GM12878 (cell line): ENCODE results near the gene NCKAP5. TPM values are rescaled to one million over a fixed set of nuclear protein-coding genes. Genes with fewer than 3 reads are reported as not detected.

Experiments used
- ATAC-seq: fragments of 200-7000 bp; cut with Tn5 transposase; 3 replicates; pipeline ENCODE4 v1.9.1; 2020; ENCODE audit warnings: mild to moderate bottlenecking, moderate library complexity
- BruUV-seq: library from RNA; stranded (reverse); fragments of 400-500 nt; replicated peaks from 2 replicates; lab custom pipeline; 2021; lab: Mats Ljungman, UMichigan
- CTCF ChIA-PET: fragments of 300-600 bp; sonication (Branson Sonifier 250); formaldehyde crosslinking; extraction: SDS; loops from one replicate; lab custom pipeline; 2021; ENCODE audit warnings: inconsistent platforms; lab: Yijun Ruan, JAX
- POLR2A ChIA-PET: fragments of 350-600 bp; formaldehyde crosslinking; extraction: SDS; loops from one replicate; lab custom pipeline; 2021; ENCODE audit warnings: inconsistent platforms; lab: Charles Lee
- RAD21 ChIA-PET: fragments of 300-600 bp; sonication (Branson Sonifier 250); formaldehyde crosslinking; loops from one replicate; lab custom pipeline; 2023; ENCODE audit warnings: antibody characterized with exemption; ENCODE audit not compliant: unreplicated experiment; lab: Charles Lee
- SMC1A ChIA-PET: fragments of 300-600 bp; sonication (Branson Sonifier 250); formaldehyde crosslinking; loops from one replicate; lab custom pipeline; 2023; ENCODE audit not compliant: unreplicated experiment, uncharacterized antibody; lab: Charles Lee
- DNase-seq: peaks from one replicate; pipeline ENCODE4 v3.0.0-alpha.2; 2011; ENCODE audit warnings: low read depth, low spot score
- FAIRE-seq: peaks from 3 replicates; lab custom pipeline; 2011; peaks lifted over from hg19 to GRCh38; lab: Jason Lieb, UNC
- H2AFZ ChIP-seq: 2 replicates; pipeline ENCODE4 v1.6.0; 2011; ENCODE audit warnings: low read depth, low read length, control low read depth; ENCODE audit not compliant: control insufficient read depth
- H3K27ac ChIP-seq: 2 replicates; pipeline ENCODE4 v1.5.1; 2011; ENCODE audit warnings: control low read depth; ENCODE audit not compliant: control insufficient read depth, insufficient read depth
- H3K27me3 ChIP-seq, 2 experiments: replicated peaks in 1 of 2; 2 replicates each; pipeline versions ENCODE4 v1.6.0 to v1.6.1; 2011; ENCODE audit warnings: low read length in 1 of 2; ENCODE audit not compliant: control insufficient read depth in 2 of 2, insufficient read depth in 2 of 2
- H3K36me3 ChIP-seq, 2 experiments: 2 replicates each; pipeline ENCODE4 v1.5.1; 2011; ENCODE audit warnings: low read length in 1 of 2; ENCODE audit not compliant: control insufficient read depth in 2 of 2, insufficient read depth in 2 of 2
- H3K4me1 ChIP-seq: 2 replicates; pipeline ENCODE4 v1.6.1; 2011; ENCODE audit warnings: mild to moderate bottlenecking, low read length, moderate library complexity, mixed read lengths; ENCODE audit not compliant: control insufficient read depth, insufficient read depth
- H3K4me2 ChIP-seq: 2 replicates; pipeline ENCODE4 v1.6.0; 2011; ENCODE audit warnings: control low read depth; ENCODE audit not compliant: control insufficient read depth, insufficient read depth
- H3K4me3 ChIP-seq: fragments of 200-600 bp; sonication (generic); 2 replicates; pipeline ENCODE4 v1.5.1; 2016
- H3K79me2 ChIP-seq: 2 replicates; pipeline ENCODE4 v1.6.0; 2011; ENCODE audit warnings: low read length; ENCODE audit not compliant: control insufficient read depth, insufficient read depth
- H3K9ac ChIP-seq: 2 replicates; pipeline ENCODE4 v1.8.0; 2011; ENCODE audit warnings: low read length, control low read depth, mixed read lengths; ENCODE audit not compliant: control insufficient read depth, insufficient read depth
- H3K9me3 ChIP-seq: replicated peaks from 3 replicates; pipeline ENCODE4 v1.5.1; 2011; ENCODE audit warnings: mild to moderate bottlenecking, low read length; ENCODE audit not compliant: control insufficient read depth, insufficient read depth
- H4K20me1 ChIP-seq: 2 replicates; pipeline ENCODE4 v1.6.0; 2011; ENCODE audit not compliant: control insufficient read depth, insufficient read depth
- ATF3 ChIP-seq: IDR thresholded peaks from 2 replicates; pipeline ENCODE4 v1.6.1; 2011; ENCODE audit warnings: low read depth, mild to moderate bottlenecking, low read length, moderate library complexity, borderline replicate concordance; ENCODE audit errors: extremely low read depth
- BCLAF1 ChIP-seq: fragments of 450-650 bp; IDR thresholded peaks from 2 replicates; pipeline ENCODE4 v1.6.1; 2017; ENCODE audit warnings: antibody characterized with exemption, mild to moderate bottlenecking, moderate library complexity
- CHD4 ChIP-seq: fragments of 200-600 bp; sonication (generic); IDR thresholded peaks from 2 replicates; pipeline ENCODE4 v1.6.1; 2016; ENCODE audit warnings: mild to moderate bottlenecking
- ETV6 ChIP-seq, 2 experiments: fragments of 450-650 bp in 1 of 2; IDR thresholded peaks in 1 of 2; conservative IDR thresholded peaks in 1 of 2; 2 replicates each; pipeline ENCODE4 v1.6.1; 2014; ENCODE audit warnings: antibody characterized with exemption in 1 of 2, borderline replicate concordance in 1 of 2, low read depth in 1 of 2, mild to moderate bottlenecking in 1 of 2, moderate library complexity in 1 of 2
- KAT2A ChIP-seq: conservative IDR thresholded peaks from 2 replicates; pipeline ENCODE4 v1.6.1; 2011; ENCODE audit warnings: low read depth, low read length; ENCODE audit not compliant: control insufficient read depth
- MAX ChIP-seq: IDR thresholded peaks from 2 replicates; pipeline ENCODE4 v1.6.1; 2012; ENCODE audit warnings: low read depth, low read length, improper control_type of control experiment
- MYC ChIP-seq: IDR thresholded peaks from 2 replicates; pipeline ENCODE4 v1.6.1; 2011; ENCODE audit warnings: mild to moderate bottlenecking, low read length, moderate library complexity, inconsistent platforms; ENCODE audit not compliant: insufficient read depth, insufficient replicate concordance, insufficient read length, severe bottlenecking
- NBN ChIP-seq: fragments of 450-650 bp; IDR thresholded peaks from 2 replicates; pipeline ENCODE4 v1.6.1; 2016
- PAX8 ChIP-seq: fragments of 450-650 bp; IDR thresholded peaks from 2 replicates; pipeline ENCODE4 v1.6.1; 2017; ENCODE audit warnings: mild to moderate bottlenecking, moderate library complexity
- POU2F2 ChIP-seq: IDR thresholded peaks from 3 replicates; pipeline ENCODE4 v1.6.1; 2011; ENCODE audit warnings: low read depth, mild to moderate bottlenecking, low read length, borderline replicate concordance
- RAD21 ChIP-seq: IDR thresholded peaks from 2 replicates; pipeline ENCODE4 v1.6.1; 2011; ENCODE audit warnings: mild to moderate bottlenecking, low read depth, low read length, moderate library complexity; ENCODE audit not compliant: insufficient read depth
- RB1 ChIP-seq: fragments of 450-650 bp; formaldehyde crosslinking; IDR thresholded peaks from 2 replicates; pipeline ENCODE4 v1.6.1; 2017; ENCODE audit warnings: mild to moderate bottlenecking, borderline replicate concordance
- SRF ChIP-seq, 2 experiments: IDR thresholded peaks; 2 replicates each; pipeline ENCODE4 v1.6.1; 2011; ENCODE audit warnings: low read depth in 2 of 2, low read length in 2 of 2, mild to moderate bottlenecking in 1 of 2, moderate library complexity in 1 of 2
- STAT1 ChIP-seq: fragments of 450-650 bp; conservative IDR thresholded peaks from 2 replicates; pipeline ENCODE4 v1.6.1; 2014; ENCODE audit warnings: antibody characterized with exemption, mild to moderate bottlenecking
- STAT3 ChIP-seq: IDR thresholded peaks from 2 replicates; pipeline ENCODE4 v1.6.1; 2011; ENCODE audit warnings: low read depth, low read length, improper control_type of control experiment
- TCF3 ChIP-seq: IDR thresholded peaks from 2 replicates; pipeline ENCODE4 v1.6.1; 2012; ENCODE audit warnings: low read depth, mild to moderate bottlenecking, low read length, borderline replicate concordance; ENCODE audit not compliant: insufficient read depth
- WGBS: methylation state at CpG from one replicate; pipeline ENCODE4 v1.1.6; 2016; ENCODE audit warnings: low lambda C conversion rate; ENCODE audit not compliant: insufficient replicate concordance, insufficient coverage; ENCODE audit errors: missing lambda C conversion rate; 5-methylcytosine and 5-hydroxymethylcytosine counted together
- in situ Hi-C: fragments of 300-500 bp; cut with MboI; formaldehyde crosslinking; loops from 9 replicates; pipeline ENCODE4 v1.14.3; 2018; ENCODE audit warnings: mixed read lengths
- intact Hi-C: fragments of 100-400 bp; cut with micrococcal nuclease; formaldehyde crosslinking; loops from one replicate; pipeline ENCODE4 v1.14.2; 2022; ENCODE audit not compliant: unreplicated experiment
- polyA plus RNA-seq, 11 experiments: library from polyadenylated mRNA; depleted of rRNA in 4 of 11; unstranded in 6 of 11; stranded (reverse) in 5 of 11; fragments of >200 nt; fragmentation: Nextera tagmentation in 4 of 11; fragmentation: Illumina TruSeq in 1 of 11; extraction: Ambion mirVana in 4 of 11; extraction: Trizol in 1 of 11; gene quantifications; 1 replicate in 1 of 11; 2 replicates in 10 of 11; pipeline versions ENCODE4 v1.2.1 to v1.2.3, GENCODE V29; 2011 to 2016; ENCODE audit warnings: inconsistent platforms in 2 of 11, missing spikeins in 2 of 11, low read depth in 1 of 11
- total RNA-seq, 4 experiments: library from RNA; depleted of rRNA in 3 of 4; stranded (reverse); fragments of >200 nt in 3 of 4; fragmentation: Illumina TruSeq in 1 of 4; extraction: Trizol in 1 of 4; gene quantifications; 2 replicates each; pipeline versions ENCODE4 v1.2.1 to v1.2.3, GENCODE V29; 2013 to 2021
- TF ChIP-seq, protein P1 (sequence below): fragments of 450-650 bp; formaldehyde crosslinking; IDR thresholded peaks from 2 replicates; pipeline ENCODE4 v1.4.0; 2020; ENCODE audit warnings: mild to moderate bottlenecking, moderate library complexity

Gene NCKAP5
- total and polyA plus RNA-seq, 10 of the 15 experiments (the other 5 are each of a cell fraction or from before 2014, with no cell fraction given), result 0.06 to 0.44 (median 0.16) TPM

DNA sequence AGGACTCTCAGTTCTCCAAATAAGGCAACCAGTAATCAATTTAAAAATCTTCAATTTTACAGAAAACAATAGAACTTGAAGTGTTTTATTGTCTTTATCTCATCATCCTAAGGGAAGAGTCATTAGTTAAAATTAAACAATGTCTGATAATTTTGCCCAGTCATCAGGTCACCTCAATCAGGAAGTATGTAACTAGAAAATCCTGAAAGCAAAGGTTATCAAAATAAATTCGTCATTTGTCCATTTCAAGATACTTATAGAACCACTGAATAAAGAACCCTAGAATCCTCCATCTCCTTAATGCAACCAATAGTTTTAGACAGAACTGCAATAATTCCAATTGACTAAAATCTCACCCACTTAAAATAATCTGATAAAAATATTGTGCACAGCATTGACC is 115.2 kb downstream of the NCKAP5 start:
- ChIA-PET RAD21 (no interaction called here), SMC1A (no interaction called here), POLR2A (no interaction called here), CTCF (no interaction called here)
- intact Hi-C loops, result no loop called here
- DNase-seq (no peak), FAIRE-seq (no peak), ATAC-seq (no peak)
- H3K4me1 ChIP-seq, result no peaks in the 10 kb centered on the region
- in situ Hi-C loops, result no loop called here
- H3K9me3 ChIP-seq, result no peaks in the 10 kb centered on the region
- no peak overlapping the region for H3K4me3 ChIP-seq
- no peaks in the 10 kb centered on the region for H3K27me3 ChIP-seq
- H4K20me1 ChIP-seq, result no peaks in the 10 kb centered on the region
- WGBS, result 0% methylated on average over 1 of the region's 1 CpG
- BruUV-seq, result no TSS peak
- H3K9ac ChIP-seq, result no peak overlapping the region
- H3K4me2 ChIP-seq, result no peak overlapping the region
- H3K27ac ChIP-seq, result no peak overlapping the region
- H3K79me2 ChIP-seq, result no peaks in the 10 kb centered on the region
- H3K36me3 ChIP-seq, result no peaks in the 10 kb centered on the region
- TF ChIP-seq POU2F2 (no peak), KAT2A (no peak), BCLAF1 (no peak), STAT3 (no peak), NBN (no peak), ETV6 (conservative IDR thresholded peaks at IDR 0.05 in 1 of 2, IDR thresholded peaks at IDR 0.05 in 1 of 2; ENCODE audit: borderline replicate concordance in 1 of 2, low read depth in 1 of 2) (no peak), TCF3 (no peak), ATF3 (no peak), SRF (IDR thresholded peaks at IDR 0.05; ENCODE audit: low read depth in 2 of 2, low read length in 2 of 2) (no peak), CHD4 (no peak), RAD21 (no peak), MAX (no peak), PAX8 (no peak), RB1 (no peak), STAT1 (no peak), MYC (no peak)
- TF ChIP-seq, protein P1, sequence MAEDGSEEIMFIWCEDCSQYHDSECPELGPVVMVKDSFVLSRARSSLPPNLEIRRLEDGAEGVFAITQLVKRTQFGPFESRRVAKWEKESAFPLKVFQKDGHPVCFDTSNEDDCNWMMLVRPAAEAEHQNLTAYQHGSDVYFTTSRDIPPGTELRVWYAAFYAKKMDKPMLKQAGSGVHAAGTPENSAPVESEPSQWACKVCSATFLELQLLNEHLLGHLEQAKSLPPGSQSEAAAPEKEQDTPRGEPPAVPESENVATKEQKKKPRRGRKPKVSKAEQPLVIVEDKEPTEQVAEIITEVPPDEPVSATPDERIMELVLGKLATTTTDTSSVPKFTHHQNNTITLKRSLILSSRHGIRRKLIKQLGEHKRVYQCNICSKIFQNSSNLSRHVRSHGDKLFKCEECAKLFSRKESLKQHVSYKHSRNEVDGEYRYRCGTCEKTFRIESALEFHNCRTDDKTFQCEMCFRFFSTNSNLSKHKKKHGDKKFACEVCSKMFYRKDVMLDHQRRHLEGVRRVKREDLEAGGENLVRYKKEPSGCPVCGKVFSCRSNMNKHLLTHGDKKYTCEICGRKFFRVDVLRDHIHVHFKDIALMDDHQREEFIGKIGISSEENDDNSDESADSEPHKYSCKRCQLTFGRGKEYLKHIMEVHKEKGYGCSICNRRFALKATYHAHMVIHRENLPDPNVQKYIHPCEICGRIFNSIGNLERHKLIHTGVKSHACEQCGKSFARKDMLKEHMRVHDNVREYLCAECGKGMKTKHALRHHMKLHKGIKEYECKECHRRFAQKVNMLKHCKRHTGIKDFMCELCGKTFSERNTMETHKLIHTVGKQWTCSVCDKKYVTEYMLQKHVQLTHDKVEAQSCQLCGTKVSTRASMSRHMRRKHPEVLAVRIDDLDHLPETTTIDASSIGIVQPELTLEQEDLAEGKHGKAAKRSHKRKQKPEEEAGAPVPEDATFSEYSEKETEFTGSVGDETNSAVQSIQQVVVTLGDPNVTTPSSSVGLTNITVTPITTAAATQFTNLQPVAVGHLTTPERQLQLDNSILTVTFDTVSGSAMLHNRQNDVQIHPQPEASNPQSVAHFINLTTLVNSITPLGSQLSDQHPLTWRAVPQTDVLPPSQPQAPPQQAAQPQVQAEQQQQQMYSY (CRISPR knock-in tag), result no peak
- no peak overlapping the region for H2AFZ ChIP-seq
